Nephron progenitor cell (in vitro differentiated cells): ENCODE data around the gene IGF2R.

Experiments
- DNase-seq: peaks from one replicate; pipeline ENCODE4 v3.0.0; 2021
- H3K27ac Mint-ChIP-seq: 2 replicates; pipeline ENCODE4 v1.8.0; 2021; ENCODE audit warnings: mild to moderate bottlenecking, moderate library complexity, mixed read lengths
- H3K27me3 Mint-ChIP-seq: 2 replicates; pipeline ENCODE4 v1.8.0; 2021; ENCODE audit warnings: mild to moderate bottlenecking, low read depth, mixed read lengths; ENCODE audit not compliant: poor library complexity
- H3K36me3 Mint-ChIP-seq: 2 replicates; pipeline ENCODE4 v1.8.0; 2021; ENCODE audit warnings: low read depth, mixed read lengths
- H3K4me1 Mint-ChIP-seq: 2 replicates; pipeline ENCODE4 v1.8.0; 2021; ENCODE audit warnings: mixed read lengths
- H3K4me3 Mint-ChIP-seq: 2 replicates; pipeline ENCODE4 v1.8.0; 2021; ENCODE audit warnings: mild to moderate bottlenecking, moderate library complexity, mixed read lengths
- H3K9me3 Mint-ChIP-seq: 2 replicates; pipeline ENCODE4 v1.8.0; 2021; ENCODE audit warnings: mild to moderate bottlenecking, moderate library complexity, mixed read lengths
- CTCF ChIP-seq: fragments of 200-600 bp; sonication (generic); IDR thresholded peaks from 2 replicates; pipeline ENCODE4 v1.5.0; 2021; ENCODE audit warnings: antibody characterized with exemption

The IGF2R gene

GRCh38 chr6:160030103-160030502, 61.2 kb downstream of the IGF2R start:
- Mint-ChIP-seq H3K27me3 (no peaks in the 10 kb centered on the region), H3K27ac (peak overlapping the region; percentile 95), H3K36me3 (peaks cover 64% of the 10 kb centered on the region), H3K4me1 (peaks cover 31% of the 10 kb centered on the region), H3K9me3 (no peaks in the 10 kb centered on the region), H3K4me3 (no peak overlapping the region)
- no peak for TF ChIP-seq CTCF
- peak; percentile 29 for DNase-seq

GRCh38 chr6:160031442-160031841, 62.6 kb downstream of the IGF2R start:
- peaks cover 31% of the 10 kb centered on the region for H3K4me1 Mint-ChIP-seq
- H3K27me3 Mint-ChIP-seq = no peaks in the 10 kb centered on the region
- H3K36me3 Mint-ChIP-seq = peaks cover 73% of the 10 kb centered on the region
- TF ChIP-seq CTCF = no peak
- no peaks in the 10 kb centered on the region for H3K9me3 Mint-ChIP-seq
- DNase-seq = no peak
- peak overlapping the region; percentile 92 for H3K27ac Mint-ChIP-seq
- H3K4me3 Mint-ChIP-seq = no peak overlapping the region

GRCh38 chr6:160031871-160032270, 63.0 kb downstream of the IGF2R start:
- no peak overlapping the region for H3K4me3 Mint-ChIP-seq
- peaks cover 76% of the 10 kb centered on the region for H3K36me3 Mint-ChIP-seq
- peaks cover 31% of the 10 kb centered on the region for H3K4me1 Mint-ChIP-seq
- no peak for DNase-seq
- no peak for TF ChIP-seq CTCF
- H3K27ac Mint-ChIP-seq = peak overlapping the region; percentile 92
- no peaks in the 10 kb centered on the region for H3K9me3 Mint-ChIP-seq
- no peaks in the 10 kb centered on the region for H3K27me3 Mint-ChIP-seq

- Mint-ChIP-seq H3K36me3 (peaks cover 74% of the 10 kb centered on the region), H3K27me3 (no peaks in the 10 kb centered on the region), H3K4me3 (no peak overlapping the region), H3K4me1 (peaks cover 31% of the 10 kb centered on the region), H3K27ac (no peak overlapping the region), H3K9me3 (no peaks in the 10 kb centered on the region)
- no peak for DNase-seq
- no peak for TF ChIP-seq CTCF
Observed at GRCh38 chr6:160032538-160032937, 63.7 kb downstream of the IGF2R start.

- Mint-ChIP-seq H3K36me3 (peaks cover 65% of the 10 kb centered on the region), H3K4me3 (no peak overlapping the region), H3K9me3 (no peaks in the 10 kb centered on the region), H3K27me3 (no peaks in the 10 kb centered on the region), H3K27ac (no peak overlapping the region), H3K4me1 (peaks cover 25% of the 10 kb centered on the region)
- no peak for TF ChIP-seq CTCF
- no peak for DNase-seq
Observed at GRCh38 chr6:160034036-160034930, 65.4 kb downstream of the IGF2R start.

- no peaks in the 10 kb centered on the region for H3K9me3 Mint-ChIP-seq
- H3K27me3 Mint-ChIP-seq = no peaks in the 10 kb centered on the region
- DNase-seq = no peak
- peaks cover 57% of the 10 kb centered on the region for H3K36me3 Mint-ChIP-seq
- peaks cover 16% of the 10 kb centered on the region for H3K4me1 Mint-ChIP-seq
- no peak overlapping the region for H3K27ac Mint-ChIP-seq
- TF ChIP-seq CTCF = no peak
- no peak overlapping the region for H3K4me3 Mint-ChIP-seq
Observed at GRCh38 chr6:160035241-160035640, 66.4 kb downstream of the IGF2R start.
